ENCODE data around the gene MIER2.

Gene MIER2

GRCh38 chr19:377801-378581, 33.4 kb upstream of the MIER2 start:
- no peak for DNase-seq

- DNase-seq, result no peak
These were observed 31.5 kb upstream of the MIER2 start for GRCh38 chr19:376111-376470.

GRCh38 chr19:375395-376110, 31.0 kb upstream of the MIER2 start:
- no peak for DNase-seq

- DNase-seq, result no peak
These were observed 30.3 kb upstream of the MIER2 start for GRCh38 chr19:374886-375235.

GRCh38 chr19:374183-374885, 29.7 kb upstream of the MIER2 start:
- DNase-seq, result no peak

GRCh38 chr19:373391-374182, 29.0 kb upstream of the MIER2 start:
- DNase-seq, result no peak

- DNase-seq, result no peak
These were observed 27.8 kb upstream of the MIER2 start for GRCh38 chr19:372306-372890.

GRCh38 chr19:371501-372168, 27.0 kb upstream of the MIER2 start:
- DNase-seq, result no peak

- no peak for DNase-seq
These were observed 26.2 kb upstream of the MIER2 start for GRCh38 chr19:370641-371330.

- no peak for DNase-seq
These were observed 25.3 kb upstream of the MIER2 start for GRCh38 chr19:369876-370275.

- no peak for DNase-seq
These were observed 24.7 kb upstream of the MIER2 start for GRCh38 chr19:369256-369655.

GRCh38 chr19:368630-369024, 24.0 kb upstream of the MIER2 start:
- DNase-seq, result no peak

- DNase-seq, result no peak
These were observed 23.5 kb upstream of the MIER2 start for GRCh38 chr19:367963-368629.

- DNase-seq, result no peak
These were observed 23.0 kb upstream of the MIER2 start for GRCh38 chr19:367561-367960.

- no peak for DNase-seq
These were observed 22.4 kb upstream of the MIER2 start for GRCh38 chr19:366951-367350.

GRCh38 chr19:366205-366783, 21.7 kb upstream of the MIER2 start:
- DNase-seq, result no peak

- no peak for DNase-seq
These were observed 20.1 kb upstream of the MIER2 start for GRCh38 chr19:364496-365287.

GRCh38 chr19:362683-363082, 18.1 kb upstream of the MIER2 start:
- DNase-seq, result no peak

- DNase-seq, result no peak
These were observed 17.6 kb upstream of the MIER2 start for GRCh38 chr19:362154-362553.

GRCh38 chr19:359653-359925, 15.0 kb upstream of the MIER2 start:
- no peak for DNase-seq

Measured in cerebellar nuclear complex (tissue), 1 donor.